GM12878 (cell line): Measurements from ENCODE around the gene CCDC12. TPM values are rescaled to one million over a fixed set of nuclear protein-coding genes. Genes with fewer than 3 reads are reported as not detected.
A peak's percentile ranks its signal among the peaks of the same experiment; 100 is the strongest.

Source experiments
- ATAC-seq: fragments of 200-7000 bp; cut with Tn5 transposase; 3 replicates; pipeline ENCODE4 v1.9.1; 2020; ENCODE audit warnings: mild to moderate bottlenecking, moderate library complexity
- BruUV-seq: library from RNA; stranded (reverse); fragments of 400-500 nt; replicated peaks from 2 replicates; lab custom pipeline; 2021; lab: Mats Ljungman, UMichigan
- CTCF ChIA-PET: fragments of 300-600 bp; sonication (Branson Sonifier 250); formaldehyde crosslinking; extraction: SDS; loops from one replicate; lab custom pipeline; 2021; ENCODE audit warnings: inconsistent platforms; lab: Yijun Ruan, JAX
- POLR2A ChIA-PET: fragments of 350-600 bp; formaldehyde crosslinking; extraction: SDS; loops from one replicate; lab custom pipeline; 2021; ENCODE audit warnings: inconsistent platforms; lab: Charles Lee
- RAD21 ChIA-PET: fragments of 300-600 bp; sonication (Branson Sonifier 250); formaldehyde crosslinking; loops from one replicate; lab custom pipeline; 2023; ENCODE audit warnings: antibody characterized with exemption; ENCODE audit not compliant: unreplicated experiment; lab: Charles Lee
- SMC1A ChIA-PET: fragments of 300-600 bp; sonication (Branson Sonifier 250); formaldehyde crosslinking; loops from one replicate; lab custom pipeline; 2023; ENCODE audit not compliant: unreplicated experiment, uncharacterized antibody; lab: Charles Lee
- DNase-seq: peaks from one replicate; pipeline ENCODE4 v3.0.0-alpha.2; 2011; ENCODE audit warnings: low read depth, low spot score
- FAIRE-seq: peaks from 3 replicates; lab custom pipeline; 2011; peaks lifted over from hg19 to GRCh38; lab: Jason Lieb, UNC
- H2AFZ ChIP-seq: 2 replicates; pipeline ENCODE4 v1.6.0; 2011; ENCODE audit warnings: low read depth, low read length, control low read depth; ENCODE audit not compliant: control insufficient read depth
- H3K27ac ChIP-seq: 2 replicates; pipeline ENCODE4 v1.5.1; 2011; ENCODE audit warnings: control low read depth; ENCODE audit not compliant: control insufficient read depth, insufficient read depth
- H3K27me3 ChIP-seq, 2 experiments: replicated peaks in 1 of 2; 2 replicates each; pipeline versions ENCODE4 v1.6.0 to v1.6.1; 2011; ENCODE audit warnings: low read length in 1 of 2; ENCODE audit not compliant: control insufficient read depth in 2 of 2, insufficient read depth in 2 of 2
- H3K36me3 ChIP-seq, 2 experiments: 2 replicates each; pipeline ENCODE4 v1.5.1; 2011; ENCODE audit warnings: low read length in 1 of 2; ENCODE audit not compliant: control insufficient read depth in 2 of 2, insufficient read depth in 2 of 2
- H3K4me1 ChIP-seq: 2 replicates; pipeline ENCODE4 v1.6.1; 2011; ENCODE audit warnings: mild to moderate bottlenecking, low read length, moderate library complexity, mixed read lengths; ENCODE audit not compliant: control insufficient read depth, insufficient read depth
- H3K4me2 ChIP-seq: 2 replicates; pipeline ENCODE4 v1.6.0; 2011; ENCODE audit warnings: control low read depth; ENCODE audit not compliant: control insufficient read depth, insufficient read depth
- H3K4me3 ChIP-seq: fragments of 200-600 bp; sonication (generic); 2 replicates; pipeline ENCODE4 v1.5.1; 2016
- H3K79me2 ChIP-seq: 2 replicates; pipeline ENCODE4 v1.6.0; 2011; ENCODE audit warnings: low read length; ENCODE audit not compliant: control insufficient read depth, insufficient read depth
- H3K9ac ChIP-seq: 2 replicates; pipeline ENCODE4 v1.8.0; 2011; ENCODE audit warnings: low read length, control low read depth, mixed read lengths; ENCODE audit not compliant: control insufficient read depth, insufficient read depth
- H3K9me3 ChIP-seq: replicated peaks from 3 replicates; pipeline ENCODE4 v1.5.1; 2011; ENCODE audit warnings: mild to moderate bottlenecking, low read length; ENCODE audit not compliant: control insufficient read depth, insufficient read depth
- H4K20me1 ChIP-seq: 2 replicates; pipeline ENCODE4 v1.6.0; 2011; ENCODE audit not compliant: control insufficient read depth, insufficient read depth
- BHLHE40 ChIP-seq, 2 experiments: fragments of 450-650 bp in 1 of 2; IDR thresholded peaks; 2 replicates each; pipeline ENCODE4 v1.6.1; 2011 to 2017; ENCODE audit warnings: low read depth in 2 of 2, borderline replicate concordance in 1 of 2, improper control_type of control experiment in 1 of 2, low read length in 1 of 2, mild to moderate bottlenecking in 1 of 2
- CHD1 ChIP-seq: IDR thresholded peaks from 2 replicates; pipeline ENCODE4 v1.6.1; 2012; ENCODE audit warnings: low read depth, low read length, improper control_type of control experiment
- LARP7 ChIP-seq: fragments of 450-650 bp; IDR thresholded peaks from 2 replicates; pipeline ENCODE4 v1.6.1; 2017; ENCODE audit warnings: mild to moderate bottlenecking
- RB1 ChIP-seq: fragments of 450-650 bp; formaldehyde crosslinking; IDR thresholded peaks from 2 replicates; pipeline ENCODE4 v1.6.1; 2017; ENCODE audit warnings: mild to moderate bottlenecking, borderline replicate concordance
- SMARCA5 ChIP-seq: fragments of 450-650 bp; IDR thresholded peaks from 2 replicates; pipeline ENCODE4 v1.6.1; 2017; ENCODE audit warnings: mild to moderate bottlenecking
- WGBS: methylation state at CpG from one replicate; pipeline ENCODE4 v1.1.6; 2016; ENCODE audit warnings: low lambda C conversion rate; ENCODE audit not compliant: insufficient replicate concordance, insufficient coverage; ENCODE audit errors: missing lambda C conversion rate; 5-methylcytosine and 5-hydroxymethylcytosine counted together
- in situ Hi-C: fragments of 300-500 bp; cut with MboI; formaldehyde crosslinking; loops from 9 replicates; pipeline ENCODE4 v1.14.3; 2018; ENCODE audit warnings: mixed read lengths
- intact Hi-C: fragments of 100-400 bp; cut with micrococcal nuclease; formaldehyde crosslinking; loops from one replicate; pipeline ENCODE4 v1.14.2; 2022; ENCODE audit not compliant: unreplicated experiment
- polyA plus RNA-seq, 11 experiments: library from polyadenylated mRNA; depleted of rRNA in 4 of 11; unstranded in 6 of 11; stranded (reverse) in 5 of 11; fragments of >200 nt; fragmentation: Nextera tagmentation in 4 of 11; fragmentation: Illumina TruSeq in 1 of 11; extraction: Ambion mirVana in 4 of 11; extraction: Trizol in 1 of 11; gene quantifications; 1 replicate in 1 of 11; 2 replicates in 10 of 11; pipeline versions ENCODE4 v1.2.1 to v1.2.3, GENCODE V29; 2011 to 2016; ENCODE audit warnings: inconsistent platforms in 2 of 11, missing spikeins in 2 of 11, low read depth in 1 of 11
- total RNA-seq, 4 experiments: library from RNA; depleted of rRNA in 3 of 4; stranded (reverse); fragments of >200 nt in 3 of 4; fragmentation: Illumina TruSeq in 1 of 4; extraction: Trizol in 1 of 4; gene quantifications; 2 replicates each; pipeline versions ENCODE4 v1.2.1 to v1.2.3, GENCODE V29; 2013 to 2021
- TF ChIP-seq, protein P1 (sequence below): fragments of 450-650 bp; IDR thresholded peaks from 2 replicates; pipeline ENCODE4 v1.6.1; 2016; ENCODE audit warnings: mild to moderate bottlenecking
- TF ChIP-seq, protein P2 (sequence below): fragments of 450-650 bp; IDR thresholded peaks from 2 replicates; pipeline ENCODE4 v1.6.1; 2014; ENCODE audit warnings: mild to moderate bottlenecking

The CCDC12 gene
- total and polyA plus RNA-seq, 10 of the 15 experiments (the other 5 are each of a cell fraction or from before 2014, with no cell fraction given): 9.2 to 91.4 (median 61.3) TPM

DNA sequence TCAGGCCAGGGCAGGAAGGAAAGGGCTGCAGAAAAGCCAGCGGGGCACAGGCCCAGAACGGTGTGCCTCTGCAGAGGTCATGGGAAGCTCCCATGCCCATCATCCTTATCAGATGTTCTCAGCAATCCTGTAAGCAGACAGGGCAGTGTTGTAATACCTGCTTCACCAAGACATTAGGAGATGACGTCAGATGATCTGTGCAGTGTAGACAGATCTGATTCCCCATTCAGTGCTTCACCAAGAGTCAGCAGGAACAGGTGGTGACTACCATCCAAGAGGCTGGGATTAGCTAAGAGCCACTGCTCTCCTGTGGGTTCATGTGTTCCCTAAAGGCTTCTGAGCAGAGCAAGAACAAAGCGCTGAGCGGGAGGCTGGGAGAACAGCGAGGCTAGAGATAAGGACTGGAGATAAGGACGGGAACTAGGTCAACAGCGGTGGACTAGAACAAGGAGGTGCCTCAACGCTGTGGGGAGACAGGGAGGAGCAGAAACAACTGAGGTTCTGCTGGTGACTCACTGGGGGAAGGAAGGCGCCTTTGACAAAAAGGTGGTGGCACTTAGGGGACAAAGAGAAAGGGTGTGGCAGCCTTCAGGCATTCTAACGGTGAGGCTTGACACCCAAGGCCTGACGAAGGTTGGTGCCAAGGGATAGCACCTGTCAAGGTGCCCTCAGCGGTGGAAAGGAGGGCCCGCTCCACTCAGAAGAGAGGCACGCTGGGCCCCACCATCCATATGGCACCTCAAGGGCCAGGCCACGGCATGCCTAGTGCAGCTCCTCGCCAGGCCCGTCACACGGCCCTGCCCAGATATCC lies 28.4 kb downstream of the CCDC12 start (continued):
- TF ChIP-seq, protein P1, sequence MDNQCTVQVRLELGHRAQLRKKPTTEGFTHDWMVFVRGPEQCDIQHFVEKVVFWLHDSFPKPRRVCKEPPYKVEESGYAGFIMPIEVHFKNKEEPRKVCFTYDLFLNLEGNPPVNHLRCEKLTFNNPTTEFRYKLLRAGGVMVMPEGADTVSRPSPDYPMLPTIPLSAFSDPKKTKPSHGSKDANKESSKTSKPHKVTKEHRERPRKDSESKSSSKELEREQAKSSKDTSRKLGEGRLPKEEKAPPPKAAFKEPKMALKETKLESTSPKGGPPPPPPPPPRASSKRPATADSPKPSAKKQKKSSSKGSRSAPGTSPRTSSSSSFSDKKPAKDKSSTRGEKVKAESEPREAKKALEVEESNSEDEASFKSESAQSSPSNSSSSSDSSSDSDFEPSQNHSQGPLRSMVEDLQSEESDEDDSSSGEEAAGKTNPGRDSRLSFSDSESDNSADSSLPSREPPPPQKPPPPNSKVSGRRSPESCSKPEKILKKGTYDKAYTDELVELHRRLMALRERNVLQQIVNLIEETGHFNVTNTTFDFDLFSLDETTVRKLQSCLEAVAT: 0 out of 2 replicates have a peak, but pooled peaks have one; percentile 27
- TF ChIP-seq BHLHE40 (IDR thresholded peaks at IDR 0.05; ENCODE audit: borderline replicate concordance in 1 of 2, low read depth in 2 of 2, low read length in 1 of 2) (0 out of 4 replicates have a peak, but pooled peaks of 1 of the 2 experiments have one; percentile 2), LARP7 (0 out of 2 replicates have a peak, but pooled peaks have one; percentile 28), CHD1 (no peak)
- TF ChIP-seq, protein P2, sequence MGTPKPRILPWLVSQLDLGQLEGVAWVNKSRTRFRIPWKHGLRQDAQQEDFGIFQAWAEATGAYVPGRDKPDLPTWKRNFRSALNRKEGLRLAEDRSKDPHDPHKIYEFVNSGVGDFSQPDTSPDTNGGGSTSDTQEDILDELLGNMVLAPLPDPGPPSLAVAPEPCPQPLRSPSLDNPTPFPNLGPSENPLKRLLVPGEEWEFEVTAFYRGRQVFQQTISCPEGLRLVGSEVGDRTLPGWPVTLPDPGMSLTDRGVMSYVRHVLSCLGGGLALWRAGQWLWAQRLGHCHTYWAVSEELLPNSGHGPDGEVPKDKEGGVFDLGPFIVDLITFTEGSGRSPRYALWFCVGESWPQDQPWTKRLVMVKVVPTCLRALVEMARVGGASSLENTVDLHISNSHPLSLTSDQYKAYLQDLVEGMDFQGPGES: no peak

GRCh38 chr3:46947546-46947901 lies 29.0 kb downstream of the CCDC12 start:
- Histone ChIP-seq H3K27me3 (no peaks in the 10 kb centered on the region), H3K79me2 (peaks cover 95% of the 10 kb centered on the region), H4K20me1 (peaks cover 6% of the 10 kb centered on the region; the same call in 1 of the 2 replicates), H3K36me3 (peaks cover 19 to 32% of the 10 kb centered on the region in 2 experiments), H3K4me2 (no peak overlapping the region; the same call in 1 of the 2 replicates), H3K9me3 (no peaks in the 10 kb centered on the region; the same call in 2 of the 3 replicates), H3K4me1 (peaks cover 39% of the 10 kb centered on the region), H3K9ac (no peak overlapping the region), H3K4me3 (no peak overlapping the region), H3K27ac (peak overlapping the region; percentile 73)
- intact Hi-C loops: no loop called here
- 0 out of 3 replicates have a peak, but pooled peaks have one; percentile 5 for ATAC-seq
- BruUV-seq: no TSS peak
- FAIRE-seq: no peak
- no peak for DNase-seq
- in situ Hi-C loops: no loop called here
- 57% methylated on average over 4 of the region's 4 CpGs for WGBS
- 0 out of 2 replicates have a peak, but pooled peaks have one; percentile 24 for TF ChIP-seq SMARCA5
- no peak for TF ChIP-seq RB1
- TF ChIP-seq, all 136 proteins: peak for 1
- CTCF ChIA-PET: interaction anchor here (0.5 to 4.5 kb wide), 7 partner anchors 9 to 51 kb away, joined by 3 to 27 read pairs (median 3); no protein-coding TSS in a partner anchor
- POLR2A ChIA-PET: interaction anchor here (0.8 to 10.1 kb wide), 4 partner anchors 9 to 22 kb away, joined by 3 to 163 read pairs (median 12); no protein-coding TSS in a partner anchor
- RAD21 ChIA-PET: interaction anchor here (0.6 to 3.2 kb wide), 7 partner anchors 8 to 32 kb away, joined by 3 to 21 read pairs (median 5); partner anchors contain the start of gene NBEAL2
- no peak overlapping the region for H2AFZ ChIP-seq
- SMC1A ChIA-PET: interaction anchor here (0.6 to 17.2 kb wide), 6 partner anchors 9 to 281 kb away, joined by 3 to 298 read pairs (median 6); no protein-coding TSS in a partner anchor
